Spleen (tissue), 11 donors: Measurements from ENCODE around the gene HDAC9. TPM values are rescaled to one million over a fixed set of nuclear protein-coding genes. Genes with fewer than 3 reads are reported as not detected.

ENCODE experiments used
- DNase-seq: peaks from one replicate; pipeline ENCODE4 v3.0.0-alpha.2; 2020
- H3K27ac ChIP-seq, 8 donors: fragments of 200-600 bp; sonication (generic) in 7 of 8; 1 replicate in 4 of 8; 2 replicates in 4 of 8; pipeline versions ENCODE4 v1.5.0 to v1.8.0; 2016 to 2021; ENCODE audit warnings: inconsistent platforms in 4 of 8, mild to moderate bottlenecking in 4 of 8, moderate library complexity in 1 of 8
- H3K27me3 ChIP-seq, 7 donors: fragments of 200-600 bp; sonication (generic) in 6 of 7; replicated peaks in 1 of 7; 1 replicate in 4 of 7; 2 replicates in 3 of 7; pipeline versions ENCODE4 v1.5.0 to v1.8.0; 2016 to 2021; ENCODE audit warnings: inconsistent platforms in 3 of 7, mild to moderate bottlenecking in 1 of 7
- H3K36me3 ChIP-seq, 6 donors: fragments of 200-600 bp; sonication (generic) in 5 of 6; 1 replicate in 4 of 6; 2 replicates in 2 of 6; pipeline versions ENCODE4 v1.5.0 to v1.8.0; 2016 to 2021; ENCODE audit warnings: inconsistent platforms in 2 of 6
- H3K4me1 ChIP-seq, 6 donors: fragments of 200-600 bp; sonication (generic) in 5 of 6; 1 replicate in 3 of 6; 2 replicates in 3 of 6; pipeline versions ENCODE4 v1.5.0 to v1.8.0; 2016 to 2021; ENCODE audit warnings: inconsistent platforms in 3 of 6
- H3K4me3 ChIP-seq, 8 donors: fragments of 200-600 bp; sonication (generic) in 7 of 8; 1 replicate in 4 of 8; 2 replicates in 4 of 8; pipeline versions ENCODE4 v1.5.0 to v1.8.0; 2016 to 2021; ENCODE audit warnings: inconsistent platforms in 4 of 8, mild to moderate bottlenecking in 4 of 8, moderate library complexity in 2 of 8
- H3K9me3 ChIP-seq, 8 donors: fragments of 200-600 bp; sonication (generic) in 7 of 8; 1 replicate in 4 of 8; 2 replicates in 4 of 8; pipeline versions ENCODE4 v1.5.0 to v1.8.0; 2016 to 2021; ENCODE audit warnings: inconsistent platforms in 4 of 8
- POLR2A ChIP-seq, 3 donors: fragments of 450-650 bp; IDR thresholded peaks; one replicate each; pipeline ENCODE4 v1.5.1; 2017; ENCODE audit warnings: antibody characterized with exemption in 3 of 3, mild to moderate bottlenecking in 1 of 3
- POLR2AphosphoS5 ChIP-seq, 3 donors: sonication (generic); formaldehyde crosslinking; IDR thresholded peaks; one replicate each; pipeline ENCODE4 v1.5.1; 2017; ENCODE audit warnings: antibody characterized with exemption in 3 of 3
- WGBS, 5 donors: extraction: QIAGEN DNeasy Blood & Tissue Kit in 3 of 5; methylation state at CpG; one replicate each; pipeline versions ENCODE4 v1.1.5 to v1.1.7; 2013 to 2018; 5-methylcytosine and 5-hydroxymethylcytosine counted together
- intact Hi-C: fragments of 100-400 bp; cut with DNase I; formaldehyde crosslinking; loops from one replicate; pipeline ENCODE4 v1.15.0; 2023; ENCODE audit warnings: low total_unique reads
- polyA plus RNA-seq, 3 donors: library from polyadenylated mRNA; stranded (reverse); fragments of 200-250 nt; gene quantifications; one replicate each; pipeline ENCODE4 v1.2.1, GENCODE V29; 2013
- total RNA-seq, 7 donors: library from RNA; depleted of rRNA in 3 of 7; stranded (reverse); fragments of >200 nt in 3 of 7; fragmentation: NEBNext Ultra II Directional in 4 of 7; extraction: Animal tissue kit (Norgen Biotek cat#: 25700) in 4 of 7; gene quantifications; one replicate each; pipeline versions ENCODE4 v1.1.0 to v1.2.1, GENCODE V29; 2016 to 2021
- TF ChIP-seq, protein P1 (sequence below), 11 experiments: fragments of 200-600 bp in 7 of 11; fragments of 450-650 bp in 4 of 11; sonication (generic) in 4 of 11; IDR thresholded peaks in 8 of 11; conservative IDR thresholded peaks in 3 of 11; 1 replicate in 7 of 11; 2 replicates in 4 of 11; pipeline versions ENCODE4 v1.4.0 to v1.8.0; 2016 to 2021; ENCODE audit warnings: antibody characterized with exemption in 11 of 11, inconsistent platforms in 4 of 11, mild to moderate bottlenecking in 1 of 11
- donor health status: healthy with polysubstance abuse.
- donor health status: DM: no; HTN: no; CAD: no; lungs with moderate emphysema.
- donor health status: DM: no; HTN: no; CAD: no.
- donor health status: Bipolar disorder and iron deficiency.
- donor health status: healthy.
- donor health status: DM: no; HTN: no; CAD: no.
- donor health status: DM: yes; HTN: yes; CAD: no.

The HDAC9 gene
- total and polyA plus RNA-seq, 10 donors, result 15.9 to 100 (median 66.1) TPM

DNA sequence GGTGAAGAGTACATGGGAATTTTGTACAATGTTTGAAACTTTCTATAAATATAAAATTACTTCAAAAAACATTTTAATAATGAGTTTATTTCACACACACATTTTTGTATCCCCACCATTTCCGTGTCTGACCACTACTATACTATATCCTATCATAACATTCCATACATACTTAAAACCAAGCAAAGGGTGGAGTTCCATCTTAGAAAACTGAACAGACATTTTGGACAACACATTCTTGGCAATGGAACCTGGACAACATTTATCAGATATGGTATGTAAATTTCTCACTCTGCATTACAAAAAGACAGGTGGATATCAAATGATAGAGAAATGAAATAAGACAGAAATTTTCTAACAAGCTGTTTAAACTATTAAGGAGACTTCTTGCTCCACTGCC, 453.0 kb downstream of the HDAC9 start:
- no peak overlapping the region for H3K4me3 ChIP-seq
- no peaks in the 10 kb centered on the region for H3K4me1 ChIP-seq
- H3K27ac ChIP-seq, result no peak overlapping the region
- no peak for DNase-seq
- no peak for TF ChIP-seq POLR2A (IDR thresholded peaks at IDR 0.05)
- TF ChIP-seq, protein P1, sequence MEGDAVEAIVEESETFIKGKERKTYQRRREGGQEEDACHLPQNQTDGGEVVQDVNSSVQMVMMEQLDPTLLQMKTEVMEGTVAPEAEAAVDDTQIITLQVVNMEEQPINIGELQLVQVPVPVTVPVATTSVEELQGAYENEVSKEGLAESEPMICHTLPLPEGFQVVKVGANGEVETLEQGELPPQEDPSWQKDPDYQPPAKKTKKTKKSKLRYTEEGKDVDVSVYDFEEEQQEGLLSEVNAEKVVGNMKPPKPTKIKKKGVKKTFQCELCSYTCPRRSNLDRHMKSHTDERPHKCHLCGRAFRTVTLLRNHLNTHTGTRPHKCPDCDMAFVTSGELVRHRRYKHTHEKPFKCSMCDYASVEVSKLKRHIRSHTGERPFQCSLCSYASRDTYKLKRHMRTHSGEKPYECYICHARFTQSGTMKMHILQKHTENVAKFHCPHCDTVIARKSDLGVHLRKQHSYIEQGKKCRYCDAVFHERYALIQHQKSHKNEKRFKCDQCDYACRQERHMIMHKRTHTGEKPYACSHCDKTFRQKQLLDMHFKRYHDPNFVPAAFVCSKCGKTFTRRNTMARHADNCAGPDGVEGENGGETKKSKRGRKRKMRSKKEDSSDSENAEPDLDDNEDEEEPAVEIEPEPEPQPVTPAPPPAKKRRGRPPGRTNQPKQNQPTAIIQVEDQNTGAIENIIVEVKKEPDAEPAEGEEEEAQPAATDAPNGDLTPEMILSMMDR (IDR thresholded peaks at IDR 0.05 in 8 of 11, conservative IDR thresholded peaks at IDR 0.05 in 3 of 11), result no peak
- no peak for TF ChIP-seq POLR2AphosphoS5 (IDR thresholded peaks at IDR 0.05)
- no peaks in the 10 kb centered on the region for H3K27me3 ChIP-seq
- H3K9me3 ChIP-seq, result no peaks in the 10 kb centered on the region
- intact Hi-C loops, result no loop called here
- WGBS, 5 donors, result 68 to 96% (median 80%) methylated on average over 1 of the region's 1 CpG
- H3K36me3 ChIP-seq, result no peaks in the 10 kb centered on the region

DNA sequence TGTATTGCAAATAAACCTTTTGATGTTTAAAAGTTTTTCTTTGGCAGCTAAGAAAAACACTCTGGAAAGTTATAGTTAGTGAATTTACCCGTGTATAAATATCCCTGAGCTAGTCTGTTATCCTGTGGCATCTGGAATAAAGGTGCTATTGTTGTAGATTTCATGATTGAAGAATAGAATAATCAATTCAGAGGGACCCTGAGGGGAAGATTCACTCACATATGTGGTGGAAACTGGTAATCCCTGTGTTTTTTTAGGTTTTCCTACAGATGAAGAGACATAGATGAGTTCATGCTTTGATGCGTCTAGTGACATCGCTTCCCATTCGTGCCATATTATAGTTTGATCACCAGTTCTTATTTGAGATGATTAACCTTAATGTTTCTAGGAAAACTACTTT, 457.3 kb downstream of the HDAC9 start:
- intact Hi-C loops, result no loop called here
- H3K27me3 ChIP-seq, result no peaks in the 10 kb centered on the region
- H3K4me3 ChIP-seq, result no peak overlapping the region
- no peak for DNase-seq
- TF ChIP-seq POLR2AphosphoS5 (IDR thresholded peaks at IDR 0.05), result no peak
- TF ChIP-seq, protein P1 (IDR thresholded peaks at IDR 0.05 in 8 of 11, conservative IDR thresholded peaks at IDR 0.05 in 3 of 11), result no peak
- no peak for TF ChIP-seq POLR2A (IDR thresholded peaks at IDR 0.05)
- H3K27ac ChIP-seq, result no peak overlapping the region
- H3K36me3 ChIP-seq, result peaks cover 0 to 7% (median 0%) of the 10 kb centered on the region in 6 donors
- 83 to 96% (median 88%) methylated on average over 4 of the region's 4 CpGs for WGBS, 5 donors
- no peaks in the 10 kb centered on the region for H3K9me3 ChIP-seq
- no peaks in the 10 kb centered on the region for H3K4me1 ChIP-seq

DNA sequence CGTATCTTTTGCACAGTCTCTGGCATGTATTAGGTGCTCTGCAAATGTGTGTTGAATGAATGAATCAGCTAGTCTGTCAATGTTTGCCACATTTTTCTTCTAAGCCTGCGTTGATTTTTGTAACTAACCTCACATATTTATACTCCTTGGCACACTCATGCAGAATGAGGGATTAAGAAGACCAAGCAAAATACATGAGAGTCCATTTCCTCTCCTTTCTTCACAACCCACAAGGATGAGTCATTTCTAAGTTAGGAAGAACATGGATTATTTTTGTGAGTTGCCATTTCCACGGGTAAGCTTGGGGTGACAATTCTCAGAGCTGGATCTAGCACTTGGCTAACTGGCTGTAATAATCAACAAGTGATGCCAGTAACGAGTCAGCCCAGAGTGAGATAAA, 463.1 kb downstream of the HDAC9 start:
- intact Hi-C loops, result no loop called here
- Histone ChIP-seq H3K9me3 (no peaks in the 10 kb centered on the region), H3K4me3 (no peak overlapping the region), H3K4me1 (no peaks in the 10 kb centered on the region), H3K27me3 (no peaks in the 10 kb centered on the region), H3K36me3 (peaks cover 0 to 7% (median 0%) of the 10 kb centered on the region in 6 donors), H3K27ac (no peak overlapping the region)
- no peak for TF ChIP-seq POLR2AphosphoS5 (IDR thresholded peaks at IDR 0.05)
- TF ChIP-seq, protein P1 (IDR thresholded peaks at IDR 0.05 in 8 of 11, conservative IDR thresholded peaks at IDR 0.05 in 3 of 11), result no peak
- TF ChIP-seq POLR2A (IDR thresholded peaks at IDR 0.05), result no peak
- no peak for DNase-seq
- WGBS, 5 donors, result 75 to 88% (median 85%) methylated on average over 4 of the region's 4 CpGs

DNA sequence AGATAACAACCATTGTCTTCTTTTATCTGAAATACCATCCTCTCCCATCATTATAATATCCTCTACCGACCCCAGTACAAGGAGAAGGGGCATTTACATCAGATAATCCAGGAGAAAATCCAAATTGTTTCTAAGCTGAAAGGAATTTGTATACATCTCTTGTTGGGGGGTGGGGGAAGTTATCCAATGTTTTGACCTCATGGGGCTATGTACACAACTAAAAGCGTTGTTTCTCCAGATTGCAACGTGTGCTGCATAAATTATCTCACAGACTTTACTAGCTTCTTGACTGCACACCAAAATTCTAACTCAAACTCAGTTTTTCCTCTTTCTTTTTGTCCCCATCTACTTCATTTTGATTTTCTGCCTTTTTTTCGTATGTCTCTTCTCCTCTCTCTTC, 465.2 kb downstream of the HDAC9 start:
- Histone ChIP-seq H3K9me3 (no peaks in the 10 kb centered on the region), H3K4me3 (no peak overlapping the region), H3K27ac (no peak overlapping the region), H3K27me3 (no peaks in the 10 kb centered on the region), H3K4me1 (no peaks in the 10 kb centered on the region), H3K36me3 (no peaks in the 10 kb centered on the region)
- TF ChIP-seq, protein P1 (IDR thresholded peaks at IDR 0.05 in 8 of 11, conservative IDR thresholded peaks at IDR 0.05 in 3 of 11), result no peak
- TF ChIP-seq POLR2AphosphoS5 (IDR thresholded peaks at IDR 0.05), result no peak
- TF ChIP-seq POLR2A (IDR thresholded peaks at IDR 0.05), result no peak
- intact Hi-C loops, result no loop called here
- DNase-seq, result no peak
- 68 to 79% (median 69%) methylated on average over 4 of the region's 4 CpGs for WGBS, 5 donors
